Measurements from ENCODE around the gene FOXJ1. TPM values are rescaled to one million over a fixed set of nuclear protein-coding genes. Genes with fewer than 3 reads are reported as not detected.

The FOXJ1 gene
- polyA plus RNA-seq, 1 of the 3 experiments (the other 2 are of a cell fraction) = not detected

DNA sequence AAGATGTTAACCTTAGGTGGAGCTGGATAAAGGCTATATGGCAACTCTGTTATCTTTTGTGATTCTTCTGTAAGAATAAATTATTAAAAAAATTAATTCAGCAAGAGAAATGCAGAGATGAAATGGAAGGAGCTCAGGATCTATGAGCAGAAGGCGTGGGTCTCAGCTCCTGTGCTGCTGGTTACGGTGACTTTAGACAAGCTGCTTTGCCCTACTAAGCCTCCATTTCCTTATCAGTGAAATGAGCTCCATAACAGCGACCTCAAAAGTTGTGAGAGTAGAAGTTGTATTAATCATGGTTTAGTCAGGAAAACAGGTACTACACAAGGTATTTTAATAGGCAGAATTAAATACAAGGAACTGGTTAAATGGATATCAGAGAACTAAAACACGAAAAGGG lies 48.2 kb upstream of the FOXJ1 start:
- CTCF ChIA-PET = interaction anchor here (0.5 to 16.0 kb wide), 6 partner anchors 9 to 340 kb away, joined by 3 to 193 read pairs (median 6); no protein-coding TSS in a partner anchor
- no peak overlapping the region for H3K9ac ChIP-seq
- H3K4me1 ChIP-seq (ENCODE audit: control insufficient read depth in 1 of 2, insufficient read depth in 2 of 2, low read depth in 1 of 2, low read length in 1 of 2) = peaks cover 0 to 12% of the 10 kb centered on the region in 2 experiments; a peak in 2 of 4 replicates
- DNase-seq = no peak
- no peak overlapping the region for H3K4me2 ChIP-seq
- no peaks in the 10 kb centered on the region for H3K36me3 ChIP-seq (replicated peaks in 1 of 2; ENCODE audit: control insufficient read depth in 1 of 2, insufficient read depth in 2 of 2, low read length in 1 of 2)
- H3K79me2 ChIP-seq (ENCODE audit: insufficient read depth) = no peaks in the 10 kb centered on the region
- 84% methylated on average over 4 of the region's 4 CpGs for WGBS (ENCODE audit: low lambda C conversion rate)
- no peaks in the 10 kb centered on the region for H3K27me3 ChIP-seq (ENCODE audit: insufficient read depth)
- POLR2A ChIA-PET = no interaction called here
- no peaks in the 10 kb centered on the region for H4K20me1 ChIP-seq (ENCODE audit: insufficient read depth)
- no peak overlapping the region for H3K27ac ChIP-seq (ENCODE audit: low read depth in 2 of 2, low read length in 1 of 2)
- no peak overlapping the region for H3K4me3 ChIP-seq (ENCODE audit: low read depth in 2 of 2, low read length in 1 of 2)
- TF ChIP-seq, protein P1, sequence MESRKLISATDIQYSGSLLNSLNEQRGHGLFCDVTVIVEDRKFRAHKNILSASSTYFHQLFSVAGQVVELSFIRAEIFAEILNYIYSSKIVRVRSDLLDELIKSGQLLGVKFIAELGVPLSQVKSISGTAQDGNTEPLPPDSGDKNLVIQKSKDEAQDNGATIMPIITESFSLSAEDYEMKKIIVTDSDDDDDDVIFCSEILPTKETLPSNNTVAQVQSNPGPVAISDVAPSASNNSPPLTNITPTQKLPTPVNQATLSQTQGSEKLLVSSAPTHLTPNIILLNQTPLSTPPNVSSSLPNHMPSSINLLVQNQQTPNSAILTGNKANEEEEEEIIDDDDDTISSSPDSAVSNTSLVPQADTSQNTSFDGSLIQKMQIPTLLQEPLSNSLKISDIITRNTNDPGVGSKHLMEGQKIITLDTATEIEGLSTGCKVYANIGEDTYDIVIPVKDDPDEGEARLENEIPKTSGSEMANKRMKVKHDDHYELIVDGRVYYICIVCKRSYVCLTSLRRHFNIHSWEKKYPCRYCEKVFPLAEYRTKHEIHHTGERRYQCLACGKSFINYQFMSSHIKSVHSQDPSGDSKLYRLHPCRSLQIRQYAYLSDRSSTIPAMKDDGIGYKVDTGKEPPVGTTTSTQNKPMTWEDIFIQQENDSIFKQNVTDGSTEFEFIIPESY (IDR thresholded peaks at IDR 0.05; ENCODE audit: borderline replicate concordance, low read depth) = no peak
- no peak for TF ChIP-seq RAD21 (IDR thresholded peaks at IDR 0.05; ENCODE audit: low read length)
- TF ChIP-seq, protein P2, sequence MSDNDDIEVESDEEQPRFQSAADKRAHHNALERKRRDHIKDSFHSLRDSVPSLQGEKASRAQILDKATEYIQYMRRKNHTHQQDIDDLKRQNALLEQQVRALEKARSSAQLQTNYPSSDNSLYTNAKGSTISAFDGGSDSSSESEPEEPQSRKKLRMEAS (IDR thresholded peaks at IDR 0.05; ENCODE audit: low read depth) = no peak
- no peak for TF ChIP-seq TEAD4 (IDR thresholded peaks at IDR 0.05; ENCODE audit: borderline replicate concordance, insufficient read depth)
- no peak for TF ChIP-seq GABPA (IDR thresholded peaks at IDR 0.05; ENCODE audit: low read depth)
- TF ChIP-seq EP300 (IDR thresholded peaks at IDR 0.05; ENCODE audit: borderline replicate concordance in 1 of 2, low read depth in 1 of 2, low read length in 1 of 2) = no peak
- no peak for TF ChIP-seq MEF2A (IDR thresholded peaks at IDR 0.05; ENCODE audit: borderline replicate concordance, low read depth)
- TF ChIP-seq TAF1 (IDR thresholded peaks at IDR 0.05; ENCODE audit: borderline replicate concordance, low read depth, low read length) = no peak
- no peak for TF ChIP-seq SMC3 (IDR thresholded peaks at IDR 0.05; ENCODE audit: low read depth, low read length)
- TF ChIP-seq, protein P3, sequence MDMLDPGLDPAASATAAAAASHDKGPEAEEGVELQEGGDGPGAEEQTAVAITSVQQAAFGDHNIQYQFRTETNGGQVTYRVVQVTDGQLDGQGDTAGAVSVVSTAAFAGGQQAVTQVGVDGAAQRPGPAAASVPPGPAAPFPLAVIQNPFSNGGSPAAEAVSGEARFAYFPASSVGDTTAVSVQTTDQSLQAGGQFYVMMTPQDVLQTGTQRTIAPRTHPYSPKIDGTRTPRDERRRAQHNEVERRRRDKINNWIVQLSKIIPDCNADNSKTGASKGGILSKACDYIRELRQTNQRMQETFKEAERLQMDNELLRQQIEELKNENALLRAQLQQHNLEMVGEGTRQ (IDR thresholded peaks at IDR 0.05; ENCODE audit: borderline replicate concordance, low read depth, low read length) = no peak
- no peak for TF ChIP-seq TCF12 (IDR thresholded peaks at IDR 0.05)
- TF ChIP-seq, protein P4, sequence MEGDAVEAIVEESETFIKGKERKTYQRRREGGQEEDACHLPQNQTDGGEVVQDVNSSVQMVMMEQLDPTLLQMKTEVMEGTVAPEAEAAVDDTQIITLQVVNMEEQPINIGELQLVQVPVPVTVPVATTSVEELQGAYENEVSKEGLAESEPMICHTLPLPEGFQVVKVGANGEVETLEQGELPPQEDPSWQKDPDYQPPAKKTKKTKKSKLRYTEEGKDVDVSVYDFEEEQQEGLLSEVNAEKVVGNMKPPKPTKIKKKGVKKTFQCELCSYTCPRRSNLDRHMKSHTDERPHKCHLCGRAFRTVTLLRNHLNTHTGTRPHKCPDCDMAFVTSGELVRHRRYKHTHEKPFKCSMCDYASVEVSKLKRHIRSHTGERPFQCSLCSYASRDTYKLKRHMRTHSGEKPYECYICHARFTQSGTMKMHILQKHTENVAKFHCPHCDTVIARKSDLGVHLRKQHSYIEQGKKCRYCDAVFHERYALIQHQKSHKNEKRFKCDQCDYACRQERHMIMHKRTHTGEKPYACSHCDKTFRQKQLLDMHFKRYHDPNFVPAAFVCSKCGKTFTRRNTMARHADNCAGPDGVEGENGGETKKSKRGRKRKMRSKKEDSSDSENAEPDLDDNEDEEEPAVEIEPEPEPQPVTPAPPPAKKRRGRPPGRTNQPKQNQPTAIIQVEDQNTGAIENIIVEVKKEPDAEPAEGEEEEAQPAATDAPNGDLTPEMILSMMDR (IDR thresholded peaks at IDR 0.05) = no peak
- TF ChIP-seq RCOR1 (IDR thresholded peaks at IDR 0.05; ENCODE audit: low read length) = no peak
- no peak for TF ChIP-seq ELF1 (IDR thresholded peaks at IDR 0.05)
- H3F3A ChIP-seq (replicated peaks; ENCODE audit: insufficient read depth) = no peaks in the 10 kb centered on the region
- no peak overlapping the region for H2AFZ ChIP-seq (ENCODE audit: low read depth)
- no peaks in the 10 kb centered on the region for H3K9me2 ChIP-seq
- H3K9me3 ChIP-seq = no peaks in the 10 kb centered on the region
